Peyer's patch (tissue), 4 donors: ENCODE data around the gene ZNF580. TPM values are rescaled to one million over a fixed set of nuclear protein-coding genes. Genes with fewer than 3 reads are reported as not detected.
A peak's percentile ranks its signal among the peaks of the same experiment; 100 is the strongest.

ENCODE experiments used
- DNase-seq, 3 donors: peaks; one replicate each; pipeline ENCODE4 v3.0.0-alpha.2; 2017 to 2019
- H3K27ac ChIP-seq, 4 donors: fragments of 200-600 bp; sonication (generic); one replicate each; pipeline ENCODE4 v1.5.1; 2016 to 2019
- H3K27me3 ChIP-seq, 2 donors: fragments of 200-600 bp; sonication (generic); one replicate each; pipeline ENCODE4 v1.5.1; 2019
- H3K36me3 ChIP-seq, 3 donors: fragments of 200-600 bp; sonication (generic); one replicate each; pipeline ENCODE4 v1.5.1; 2016 to 2019
- H3K4me1 ChIP-seq, 4 donors: fragments of 200-600 bp; sonication (generic); one replicate each; pipeline ENCODE4 v1.5.1; 2016 to 2019
- H3K4me3 ChIP-seq, 4 donors: fragments of 200-600 bp; sonication (generic); 1 replicate in 3 of 4; 2 replicates in 1 of 4; pipeline ENCODE4 v1.5.1; 2016 to 2019; ENCODE audit warnings: mild to moderate bottlenecking in 1 of 4
- H3K9me3 ChIP-seq, 4 donors: fragments of 200-600 bp; sonication (generic); one replicate each; pipeline ENCODE4 v1.5.1; 2016 to 2019; ENCODE audit warnings: mild to moderate bottlenecking in 1 of 4
- CTCF ChIP-seq, 6 experiments: fragments of 450-650 bp in 4 of 6; fragments of 200-600 bp in 2 of 6; sonication (generic) in 1 of 6; IDR thresholded peaks; one replicate each; pipeline ENCODE4 v1.5.1; 2017 to 2019; ENCODE audit warnings: antibody characterized with exemption in 6 of 6, mild to moderate bottlenecking in 3 of 6, moderate library complexity in 1 of 6
- POLR2A ChIP-seq, 2 donors: fragments of 450-650 bp; IDR thresholded peaks; one replicate each; pipeline ENCODE4 v1.5.1; 2017; ENCODE audit warnings: antibody characterized with exemption in 2 of 2, mild to moderate bottlenecking in 2 of 2, moderate library complexity in 2 of 2
- total RNA-seq, 4 donors: library from RNA; depleted of rRNA; stranded (reverse); fragments of >200 nt; gene quantifications; one replicate each; pipeline ENCODE4 v1.1.0, GENCODE V29; 2016

The ZNF580 gene
- total RNA-seq, 4 donors from 2014 or later = 12.3 to 38.4 (median 25.2) TPM

GRCh38 chr19:55632463-55632834 lies 8.4 kb upstream of the ZNF580 start:
- no peak overlapping the region for H3K27ac ChIP-seq
- DNase-seq = peak; percentile 54 to 100 (median 98)

GRCh38 chr19:55633861-55634260 lies 6.9 kb upstream of the ZNF580 start:
- no peak for TF ChIP-seq POLR2A (IDR thresholded peaks at IDR 0.05)
- no peak for TF ChIP-seq CTCF (IDR thresholded peaks at IDR 0.05)
- no peak overlapping the region for H3K4me3 ChIP-seq
- H3K27ac ChIP-seq = peak overlapping the region in 2 of 4 donors; percentile 56 to 91
- no peak for DNase-seq
- H3K36me3 ChIP-seq = peaks cover 0 to 6% (median 0%) of the 10 kb centered on the region in 3 donors
- no peaks in the 10 kb centered on the region for H3K9me3 ChIP-seq
- peaks cover 6 to 30% (median 10%) of the 10 kb centered on the region in 4 donors for H3K4me1 ChIP-seq
- H3K27me3 ChIP-seq = no peaks in the 10 kb centered on the region

More at GRCh38 chr19:55632463-55632834, 8.4 kb upstream of the ZNF580 start:
- TF ChIP-seq POLR2A (IDR thresholded peaks at IDR 0.05) (no peak), CTCF (IDR thresholded peaks at IDR 0.05) (peak; percentile 86 to 98 (median 94))
- Histone ChIP-seq H3K36me3 (no peaks in the 10 kb centered on the region), H3K9me3 (no peaks in the 10 kb centered on the region), H3K4me1 (peaks cover 6 to 19% (median 10%) of the 10 kb centered on the region in 4 donors), H3K4me3 (no peak overlapping the region), H3K27me3 (no peaks in the 10 kb centered on the region)

GRCh38 chr19:55635334-55635717 lies 5.5 kb upstream of the ZNF580 start:
- TF ChIP-seq POLR2A (IDR thresholded peaks at IDR 0.05) (no peak), CTCF (IDR thresholded peaks at IDR 0.05) (no peak)
- peaks cover 0 to 6% (median 0%) of the 10 kb centered on the region in 3 donors for H3K36me3 ChIP-seq
- peaks cover 6 to 40% (median 13%) of the 10 kb centered on the region in 4 donors for H3K4me1 ChIP-seq
- DNase-seq = no peak
- H3K9me3 ChIP-seq = no peaks in the 10 kb centered on the region
- H3K4me3 ChIP-seq = peak overlapping the region; percentile 64 to 98 (median 89)
- H3K27me3 ChIP-seq = no peaks in the 10 kb centered on the region
- peak overlapping the region; percentile 91 to 99 (median 96) for H3K27ac ChIP-seq

GRCh38 chr19:55635856-55636440 lies 4.9 kb upstream of the ZNF580 start:
- Histone ChIP-seq H3K4me1 (peaks cover 6 to 44% (median 13%) of the 10 kb centered on the region in 4 donors), H3K27ac (peak overlapping the region; percentile 91 to 99 (median 96)), H3K27me3 (no peaks in the 10 kb centered on the region), H3K9me3 (no peaks in the 10 kb centered on the region), H3K36me3 (peaks cover 0 to 6% (median 0%) of the 10 kb centered on the region in 3 donors), H3K4me3 (peak overlapping the region; percentile 64 to 98 (median 89))
- no peak for DNase-seq
- no peak for TF ChIP-seq CTCF (IDR thresholded peaks at IDR 0.05)
- TF ChIP-seq POLR2A (IDR thresholded peaks at IDR 0.05) = no peak

- no peak for DNase-seq
- Histone ChIP-seq H3K4me1 (peaks cover 6 to 49% (median 13%) of the 10 kb centered on the region in 4 donors), H3K36me3 (peaks cover 0 to 6% (median 0%) of the 10 kb centered on the region in 3 donors), H3K27ac (no peak overlapping the region), H3K27me3 (no peaks in the 10 kb centered on the region), H3K9me3 (no peaks in the 10 kb centered on the region), H3K4me3 (no peak overlapping the region)
- TF ChIP-seq POLR2A (IDR thresholded peaks at IDR 0.05) (no peak), CTCF (IDR thresholded peaks at IDR 0.05) (no peak)
These were observed 4.1 kb upstream of the ZNF580 start for GRCh38 chr19:55636723-55637122.
